Urinary bladder (tissue), 4 donors: Measurements from ENCODE around the gene GABRP. TPM values are rescaled to one million over a fixed set of nuclear protein-coding genes. Genes with fewer than 3 reads are reported as not detected.
A peak's percentile ranks its signal among the peaks of the same experiment; 100 is the strongest.
"Not testable (repeated sequence)": the region's sequence is repeated elsewhere in the genome, so short reads cannot be mapped to it uniquely, and the experiment has no call there.

Experiments used
- DNase-seq: peaks from one replicate; pipeline ENCODE4 v3.0.0-alpha.2; 2015; ENCODE audit errors: extremely low spot score
- H3K27ac ChIP-seq: one replicate; pipeline ENCODE4 v1.5.1; 2013; ENCODE audit warnings: low read depth, mild to moderate bottlenecking, moderate library complexity
- H3K36me3 ChIP-seq: one replicate; pipeline ENCODE4 v1.6.1; 2013; ENCODE audit warnings: mild to moderate bottlenecking, moderate library complexity; ENCODE audit not compliant: insufficient read depth
- H3K4me1 ChIP-seq: one replicate; pipeline ENCODE4 v1.6.1; 2013; ENCODE audit warnings: mild to moderate bottlenecking, moderate library complexity; ENCODE audit not compliant: insufficient read depth
- H3K4me3 ChIP-seq: one replicate; pipeline ENCODE4 v1.5.1; 2013; ENCODE audit warnings: low read depth, low read length
- WGBS: extraction: QIAGEN DNeasy Blood & Tissue Kit; methylation state at CpG from one replicate; pipeline ENCODE4 v1.1.7; 2013; 5-methylcytosine and 5-hydroxymethylcytosine counted together
- polyA plus RNA-seq: library from polyadenylated mRNA; stranded (reverse); fragments of 200-250 nt; gene quantifications from one replicate; pipeline ENCODE4 v1.2.3, GENCODE V29; 2013
- total RNA-seq: library from RNA; depleted of rRNA; stranded (reverse); fragments of >200 nt; gene quantifications from one replicate; pipeline ENCODE4 v1.2.3, GENCODE V29; 2014
- donor health status: healthy with polysubstance abuse.
- donor health status: healthy.

GABRP gene
- total and polyA plus RNA-seq, 2 donors = 0.06 to 2.0 TPM

DNA sequence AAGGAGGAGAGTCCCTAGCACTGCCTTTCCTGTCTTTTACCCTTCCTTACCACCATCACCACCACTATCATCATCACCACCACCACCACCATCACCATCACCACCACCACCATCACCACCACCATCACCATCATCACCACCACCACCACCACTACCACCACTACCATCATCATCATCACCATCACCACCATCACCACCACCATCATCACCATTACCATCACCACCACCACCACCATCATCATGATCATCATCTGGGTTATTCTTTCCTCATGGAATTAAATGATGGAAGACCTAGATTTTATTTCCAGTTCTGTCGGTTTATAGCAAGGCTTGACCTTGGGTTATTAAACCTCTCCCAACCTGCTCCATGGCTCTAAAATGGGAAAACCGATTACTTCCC lies 50.5 kb downstream of the GABRP start:
- 91% methylated on average over 2 of the region's 2 CpGs for WGBS
- DNase-seq, H3K4me1 ChIP-seq, H3K36me3 ChIP-seq, H3K27ac ChIP-seq, H3K4me3 ChIP-seq: not testable (repeated sequence)

DNA sequence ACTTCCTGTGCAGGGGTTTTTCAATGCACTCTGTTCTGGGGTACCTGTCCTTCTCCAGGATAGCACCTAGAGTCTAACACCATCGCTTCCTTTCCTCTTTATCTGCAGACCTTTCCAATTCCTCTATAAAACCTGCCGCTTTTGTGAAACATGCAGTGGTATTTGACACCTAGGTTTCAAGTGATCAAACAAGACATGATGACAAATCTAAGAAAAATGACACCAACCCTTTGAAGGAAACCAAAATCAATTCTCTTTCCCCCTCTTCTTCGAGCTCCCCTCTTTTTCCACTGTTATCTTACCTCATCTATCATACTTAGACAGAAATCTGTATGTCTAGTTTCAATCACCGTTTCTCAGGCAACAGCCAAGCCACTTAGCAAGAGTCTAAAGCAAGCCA lies 52.7 kb downstream of the GABRP start:
- Histone ChIP-seq H3K4me1 (no peaks in the 10 kb centered on the region), H3K36me3 (no peaks in the 10 kb centered on the region), H3K27ac (no peak overlapping the region), H3K4me3 (no peak overlapping the region)
- WGBS = 65% methylated on average over 4 of the region's 4 CpGs
- no peak for DNase-seq

DNA sequence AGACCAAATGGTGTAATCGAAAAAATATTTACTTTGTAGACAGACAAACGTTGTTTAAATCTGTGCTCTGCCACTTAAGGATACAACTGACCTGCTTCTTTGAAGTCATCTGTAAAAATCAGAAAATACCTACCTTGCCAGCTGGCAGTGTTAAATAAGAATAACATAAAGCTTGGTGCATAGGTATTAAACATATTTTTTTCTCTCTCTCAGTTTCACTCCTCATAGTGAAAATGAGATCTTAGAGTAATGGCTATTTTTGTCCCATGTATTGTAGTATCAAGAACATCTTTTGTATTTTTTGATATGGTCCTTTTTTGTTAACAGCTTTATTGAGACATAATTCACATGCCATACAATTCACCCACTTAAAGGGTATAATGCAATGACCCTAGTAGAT lies 60.3 kb downstream of the GABRP start:
- WGBS = 81% methylated on average over 2 of the region's 2 CpGs

DNA sequence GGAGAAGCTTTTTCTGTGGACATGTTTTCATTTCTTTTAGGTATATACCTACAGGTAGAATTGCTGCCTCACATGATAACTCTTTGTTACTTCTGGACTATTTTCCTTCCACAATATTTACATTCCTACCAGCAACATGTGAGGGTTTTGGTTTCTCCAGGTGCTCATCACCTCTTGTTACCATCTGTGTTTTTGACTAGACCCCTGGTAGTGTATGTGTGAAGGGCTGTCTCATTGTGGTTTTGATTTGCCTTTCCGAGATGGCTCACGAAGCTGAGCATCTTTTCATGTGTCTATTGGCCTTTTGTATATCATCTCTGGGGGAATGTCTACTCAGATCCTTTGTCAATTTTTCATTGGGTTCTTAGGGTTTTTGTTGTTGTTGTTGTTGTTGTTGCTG lies 61.1 kb downstream of the GABRP start:
- DNase-seq = no peak
- Histone ChIP-seq H3K27ac (no peak overlapping the region), H3K36me3 (no peaks in the 10 kb centered on the region), H3K4me1 (no peaks in the 10 kb centered on the region), H3K4me3 (no peak overlapping the region)
- WGBS = 67% methylated on average over 2 of the region's 2 CpGs

More for the DNA sequence above, 60.3 kb downstream of the GABRP start:
- Histone ChIP-seq H3K27ac (no peak overlapping the region), H3K4me1 (no peaks in the 10 kb centered on the region), H3K36me3 (no peaks in the 10 kb centered on the region), H3K4me3 (no peak overlapping the region)
- DNase-seq = no peak

DNA sequence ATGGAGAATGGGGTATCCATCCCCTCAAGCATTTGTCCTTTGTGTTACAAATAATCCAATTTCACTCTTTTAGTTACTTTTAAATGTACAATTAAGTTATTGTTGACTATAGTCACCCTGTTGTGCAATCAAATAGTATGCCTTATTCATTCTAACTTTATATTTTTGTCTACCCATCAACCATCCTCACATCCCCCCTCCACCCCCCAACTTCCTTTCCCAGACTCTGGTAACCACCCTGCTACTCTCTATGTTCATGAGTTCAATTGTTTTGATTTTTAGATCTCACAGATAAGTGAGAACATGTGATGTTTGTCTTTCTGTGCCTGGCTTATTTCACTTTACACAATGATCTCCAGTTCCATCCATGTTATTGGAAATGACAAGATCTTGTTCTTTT lies 62.9 kb downstream of the GABRP start:
- no peak for DNase-seq
- no peaks in the 10 kb centered on the region for H3K4me1 ChIP-seq
- no peak overlapping the region for H3K4me3 ChIP-seq
- no peaks in the 10 kb centered on the region for H3K36me3 ChIP-seq
- H3K27ac ChIP-seq = no peak overlapping the region

DNA sequence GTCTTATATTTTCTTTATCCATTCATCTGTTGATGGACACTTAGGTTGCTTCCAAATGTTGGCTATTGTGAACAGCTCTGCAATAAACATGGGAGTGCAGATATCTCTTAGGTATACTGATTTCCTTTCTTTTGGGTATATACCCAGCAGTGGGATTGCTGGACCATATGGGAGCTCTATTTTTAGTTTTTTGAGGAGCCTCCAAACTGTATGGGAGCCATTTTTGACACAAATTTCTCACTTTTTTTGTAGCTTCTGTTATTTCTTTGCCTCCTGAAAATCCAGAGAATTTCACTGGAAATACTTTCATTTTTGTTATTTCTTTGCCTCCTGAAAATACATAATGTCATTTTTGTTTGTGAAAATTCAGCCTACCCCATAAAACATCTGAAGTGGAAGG lies 63.3 kb downstream of the GABRP start:
- Histone ChIP-seq H3K27ac (no peak overlapping the region), H3K36me3 (no peaks in the 10 kb centered on the region), H3K4me1 (no peaks in the 10 kb centered on the region), H3K4me3 (no peak overlapping the region)
- DNase-seq = no peak

DNA sequence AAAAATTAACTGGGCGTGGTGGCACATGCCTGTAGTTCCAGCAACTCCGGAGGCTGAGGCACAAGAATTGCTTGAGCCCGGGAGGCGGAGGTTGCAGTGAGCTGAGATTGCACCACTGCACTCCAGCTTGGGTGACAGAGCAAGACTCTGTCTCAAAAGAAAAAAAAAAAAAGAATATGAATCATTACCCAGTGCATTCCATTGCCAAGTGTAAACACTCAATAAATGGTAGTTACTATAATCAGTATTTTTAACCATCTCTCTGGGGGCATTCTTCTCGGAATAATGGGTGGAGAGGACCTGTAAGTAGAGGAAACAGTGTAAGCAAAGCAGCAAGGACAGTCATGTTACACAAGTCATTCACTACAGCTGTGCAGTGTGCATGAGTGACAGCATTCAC lies 64.5 kb downstream of the GABRP start:
- 78% methylated on average over 5 of the region's 5 CpGs for WGBS
- Histone ChIP-seq H3K4me1 (no peaks in the 10 kb centered on the region), H3K4me3 (no peak overlapping the region), H3K36me3 (no peaks in the 10 kb centered on the region), H3K27ac (no peak overlapping the region)
- DNase-seq = no peak

DNA sequence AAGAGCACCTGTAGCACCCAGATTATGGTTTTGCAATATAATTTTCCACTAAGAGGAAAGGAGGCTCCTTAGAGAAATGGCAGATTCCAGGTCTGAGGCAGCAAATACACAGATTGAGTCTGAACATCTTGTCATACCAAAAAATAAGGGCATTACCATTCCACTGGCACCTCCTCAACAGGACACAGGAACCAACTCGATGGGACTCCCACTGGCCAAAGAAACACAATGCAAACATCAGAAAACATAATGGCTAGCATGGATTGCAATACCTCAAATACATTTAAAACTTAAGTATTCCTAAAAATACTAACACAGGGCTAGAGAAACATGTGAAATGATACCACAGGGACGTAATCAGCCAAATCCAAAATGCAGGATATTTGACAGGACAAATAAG lies 65.8 kb downstream of the GABRP start:
- DNase-seq = no peak
- Histone ChIP-seq H3K4me3 (no peak overlapping the region), H3K4me1 (no peaks in the 10 kb centered on the region), H3K27ac (no peak overlapping the region), H3K36me3 (no peaks in the 10 kb centered on the region)
- 71% methylated on average over 2 of the region's 2 CpGs for WGBS

DNA sequence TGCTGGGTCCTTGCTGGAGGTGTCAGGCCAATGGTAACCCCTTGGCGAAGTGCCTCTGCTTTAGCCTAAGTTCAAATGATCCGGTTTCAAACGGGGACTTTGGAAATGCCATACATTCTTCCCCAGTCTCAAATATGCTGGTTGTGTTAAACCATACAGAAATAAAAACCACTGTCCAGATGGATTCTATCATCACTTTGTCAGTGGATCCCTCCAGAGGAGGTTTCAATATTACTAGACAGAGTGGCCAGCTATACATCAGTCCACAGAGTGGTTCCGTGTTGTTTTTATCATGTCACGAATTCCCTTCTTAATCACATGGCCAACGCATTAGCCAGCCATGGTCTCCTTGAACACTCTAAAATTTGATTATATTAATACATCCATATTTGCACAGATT lies 71.0 kb downstream of the GABRP start:
- DNase-seq = no peak
- Histone ChIP-seq H3K36me3 (no peaks in the 10 kb centered on the region), H3K4me3 (no peak overlapping the region), H3K27ac (no peak overlapping the region), H3K4me1 (no peaks in the 10 kb centered on the region)
- WGBS = 58% methylated on average over 6 of the region's 6 CpGs

DNA sequence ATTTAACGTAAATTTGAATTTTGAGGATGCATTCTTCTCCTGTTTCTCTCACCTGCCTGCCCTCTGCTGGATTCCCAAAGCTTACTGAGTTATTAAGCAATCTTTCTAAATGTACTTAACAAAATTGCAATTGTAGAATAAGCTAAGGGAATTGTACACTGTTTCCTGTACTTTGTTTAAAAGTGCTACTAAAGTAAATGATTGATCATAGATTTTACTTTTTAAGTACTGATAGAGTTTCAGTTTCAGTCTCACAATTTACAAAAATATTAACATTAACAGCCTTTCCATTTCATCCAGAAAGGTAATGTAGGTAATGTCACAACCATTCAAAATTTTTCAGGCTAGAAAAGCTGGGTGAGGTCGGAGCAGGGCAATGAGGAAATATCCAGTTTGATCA lies 73.5 kb downstream of the GABRP start:
- H3K4me1 ChIP-seq = no peaks in the 10 kb centered on the region
- 86% methylated on average over 2 of the region's 2 CpGs for WGBS
- no peaks in the 10 kb centered on the region for H3K36me3 ChIP-seq
- no peak overlapping the region for H3K27ac ChIP-seq
- DNase-seq = no peak
- H3K4me3 ChIP-seq = no peak overlapping the region

DNA sequence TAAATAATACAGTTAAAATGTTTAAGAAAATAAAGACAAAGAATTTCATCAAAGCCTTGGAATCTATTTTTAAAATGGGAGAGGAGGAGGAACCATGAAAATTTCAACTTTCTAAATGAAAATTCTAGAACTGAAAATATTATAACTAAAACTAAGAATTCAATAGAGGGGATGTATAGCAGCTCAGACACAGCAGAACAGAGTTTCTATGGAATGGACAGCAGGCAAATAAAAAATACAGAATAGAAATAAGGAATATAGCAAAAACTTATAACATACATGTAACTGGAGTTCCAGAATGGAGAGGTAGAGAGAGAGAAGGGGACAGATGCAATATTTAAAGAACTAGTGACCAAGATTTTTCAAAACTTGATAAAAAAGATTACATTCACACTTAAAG lies 76.9 kb downstream of the GABRP start:
- Histone ChIP-seq H3K4me3 (no peak overlapping the region), H3K27ac (no peak overlapping the region), H3K4me1 (no peaks in the 10 kb centered on the region), H3K36me3 (no peaks in the 10 kb centered on the region)
- no peak for DNase-seq

DNA sequence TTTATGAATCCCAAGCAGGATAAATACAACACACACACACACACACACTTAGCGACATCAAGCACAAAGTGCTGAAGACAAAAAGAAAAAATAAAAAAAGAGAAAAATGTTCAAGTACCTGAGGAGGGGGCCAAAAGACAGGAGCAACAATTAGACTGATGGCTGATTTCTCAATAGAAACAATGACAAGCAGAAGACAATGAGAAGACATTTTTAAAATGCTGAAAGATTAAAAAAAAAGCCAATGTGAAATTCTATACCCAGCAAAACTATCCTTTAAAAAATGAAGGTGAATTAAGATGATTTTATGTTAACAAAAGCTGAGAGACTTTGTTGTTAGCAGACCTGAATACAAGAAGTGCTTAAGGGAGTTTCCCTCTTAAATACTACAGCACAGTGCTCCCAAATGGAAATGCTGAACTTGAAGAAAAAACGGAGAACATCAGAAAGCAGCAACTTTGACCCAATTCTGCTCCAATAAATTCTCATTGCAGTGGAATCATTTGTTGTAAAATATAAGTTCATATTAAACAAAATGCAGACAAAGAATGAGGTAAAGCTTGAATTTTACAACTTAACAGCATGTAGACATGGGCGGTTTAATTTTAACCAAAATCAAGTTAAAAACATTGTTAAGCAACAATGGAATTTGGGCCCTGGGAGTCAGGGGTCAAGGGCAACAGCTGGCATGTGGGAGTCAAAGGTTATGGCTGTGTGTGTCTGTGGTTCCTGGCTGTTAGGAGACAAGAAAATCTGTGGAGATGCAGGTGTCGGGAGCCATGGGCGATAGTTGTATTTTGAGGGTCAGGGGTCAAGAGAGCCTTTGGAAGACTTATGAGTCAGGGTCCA lies 77.5 kb downstream of the GABRP start:
- no peak for DNase-seq
- Histone ChIP-seq H3K27ac (no peak overlapping the region), H3K4me3 (no peak overlapping the region), H3K4me1 (no peaks in the 10 kb centered on the region), H3K36me3 (no peaks in the 10 kb centered on the region)
- 90% methylated on average over 5 of the region's 5 CpGs for WGBS

DNA sequence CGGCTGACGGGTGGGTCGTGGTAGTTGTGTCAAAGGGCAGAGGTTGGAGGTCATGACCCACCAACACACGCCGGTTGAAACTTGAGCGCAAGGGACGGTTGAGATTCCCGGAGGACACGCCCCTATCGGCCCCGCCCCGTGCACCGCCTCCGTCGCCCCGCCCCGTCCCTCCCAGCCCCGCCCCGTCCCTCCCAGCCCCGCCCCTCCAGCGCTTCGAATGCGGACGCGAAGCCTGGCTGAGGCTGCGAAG lies 78.1 kb downstream of the GABRP start:
- WGBS = 8% methylated on average over 26 of the region's 26 CpGs
- no peak for DNase-seq
- H3K4me1 ChIP-seq = no peaks in the 10 kb centered on the region
- no peak overlapping the region for H3K27ac ChIP-seq
- H3K4me3 ChIP-seq = peak overlapping the region; percentile 75
- no peaks in the 10 kb centered on the region for H3K36me3 ChIP-seq

DNA sequence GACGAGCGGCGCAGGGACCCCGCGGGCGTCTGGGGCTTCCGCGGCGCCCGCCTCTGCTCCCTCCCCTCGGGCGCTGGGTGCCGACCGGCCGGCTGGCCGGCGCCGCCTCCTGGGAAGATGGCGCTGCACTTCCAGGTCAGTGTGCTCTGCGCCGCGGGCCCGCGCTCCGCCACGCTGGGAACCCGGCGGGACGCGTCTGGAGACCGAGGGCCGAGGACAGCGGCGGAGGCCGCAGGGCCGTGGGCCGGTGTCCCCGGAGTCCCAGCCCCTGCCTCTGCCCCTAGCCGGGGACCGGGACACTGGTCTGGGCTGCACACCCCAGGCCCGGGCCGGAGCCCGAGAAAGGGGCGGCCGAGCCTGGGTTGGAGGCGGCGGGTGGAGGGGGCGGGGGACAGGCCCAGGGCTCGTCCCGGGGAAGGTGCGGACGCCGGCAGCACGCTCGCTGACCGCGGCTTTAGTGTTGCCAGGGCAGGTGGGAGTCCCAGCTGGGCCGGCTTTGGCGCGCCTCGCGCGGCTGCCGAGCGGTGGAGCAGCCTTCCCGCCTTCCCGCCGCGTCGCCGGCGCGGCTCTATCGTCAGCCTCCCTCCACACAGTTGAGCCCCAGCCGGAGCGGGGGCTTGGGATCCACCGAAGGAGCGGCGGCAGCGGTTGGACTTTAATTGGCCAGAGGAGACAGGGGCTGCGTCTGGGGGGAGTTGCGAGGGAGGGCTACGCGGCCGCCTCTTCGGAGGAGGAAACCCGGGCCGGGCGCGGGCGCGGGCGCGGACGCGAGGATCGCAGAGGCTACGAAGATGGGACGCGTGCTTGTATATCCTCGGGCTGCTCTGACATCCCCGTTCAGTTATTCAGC lies 78.6 kb downstream of the GABRP start, which contains the start of gene RANBP17:
Gene RANBP17 (plus strand): TSS at position 102 of the 850 bp plus-strand sequence.
- WGBS = 1% methylated on average over 102 of the region's 102 CpGs
- peak; percentile 11 for DNase-seq
- Histone ChIP-seq H3K4me3 (peak within 1 kb of the TSS; percentile 75), H3K27ac (no peak within 1 kb of the TSS), H3K36me3 (no peaks in the 10 kb centered on the region), H3K4me1 (no peaks in the 10 kb centered on the region)
